Naive thymus-derived CD4-positive, alpha-beta T cell (primary cell): Measurements from ENCODE around the gene DVL1. TPM values are rescaled to one million over a fixed set of nuclear protein-coding genes. Genes with fewer than 3 reads are reported as not detected.

Experiments
- ATAC-seq: fragments of 150-1000 bp; cut with Tn5 transposase; 2 replicates; pipeline ENCODE4 v1.10.0; 2021; ENCODE audit warnings: mild to moderate bottlenecking, moderate library complexity
- CTCF ChIA-PET: fragments of 350-600 bp; sonication (Branson Sonifier 250); formaldehyde crosslinking; loops from one replicate; lab custom pipeline; 2021; ENCODE audit warnings: antibody characterized with exemption; lab: Charles Lee
- POLR2A ChIA-PET: fragments of 350-600 bp; sonication (Branson Sonifier 250); formaldehyde crosslinking; loops from one replicate; lab custom pipeline; 2021; ENCODE audit warnings: antibody characterized with exemption, inconsistent platforms; lab: Charles Lee
- DNase-seq, 9 donors: peaks; one replicate each; pipeline versions ENCODE4 v3.0.0 to v3.0.0-alpha.2; 2020 to 2022; ENCODE audit warnings: mixed read lengths in 1 of 9
- H3K27ac ChIP-seq: one replicate; pipeline ENCODE4 v1.7.0; 2013; ENCODE audit warnings: mild to moderate bottlenecking, low read depth, low read length, moderate library complexity
- H3K27me3 ChIP-seq, 2 donors: one replicate each; pipeline ENCODE4 v1.7.0; 2013; ENCODE audit warnings: low read length in 2 of 2, mild to moderate bottlenecking in 2 of 2, moderate library complexity in 2 of 2; ENCODE audit not compliant: control insufficient read depth in 2 of 2, insufficient read depth in 2 of 2
- H3K36me3 ChIP-seq, 3 experiments: 1 replicate in 2 of 3; 2 replicates in 1 of 3; pipeline ENCODE4 v1.7.0; 2013; ENCODE audit warnings: low read length in 3 of 3, mild to moderate bottlenecking in 3 of 3, moderate library complexity in 1 of 3; ENCODE audit not compliant: insufficient read depth in 3 of 3, control insufficient read depth in 2 of 3
- H3K4me1 ChIP-seq, 2 donors: one replicate each; pipeline ENCODE4 v1.7.0; 2013; ENCODE audit warnings: low read length in 2 of 2, mild to moderate bottlenecking in 2 of 2, moderate library complexity in 1 of 2; ENCODE audit not compliant: control insufficient read depth in 2 of 2, insufficient read depth in 2 of 2
- H3K4me3 ChIP-seq: 2 replicates; pipeline ENCODE4 v1.7.0; 2013; ENCODE audit warnings: mild to moderate bottlenecking, low read length
- H3K9me3 ChIP-seq, 3 experiments: 1 replicate in 2 of 3; 2 replicates in 1 of 3; pipeline ENCODE4 v1.7.0; 2013; ENCODE audit warnings: low read length in 3 of 3; ENCODE audit not compliant: control insufficient read depth in 2 of 3
- H3K27ac Mint-ChIP-seq, 9 donors: one replicate each; pipeline ENCODE4 v1.8.0; 2020 to 2022; ENCODE audit warnings: mixed read lengths in 9 of 9, mild to moderate bottlenecking in 8 of 9, moderate library complexity in 5 of 9, inconsistent platforms in 2 of 9
- H3K27me3 Mint-ChIP-seq, 5 donors: one replicate each; pipeline ENCODE4 v1.8.0; 2021 to 2022; ENCODE audit warnings: mixed read lengths in 5 of 5, mild to moderate bottlenecking in 1 of 5
- H3K36me3 Mint-ChIP-seq, 5 donors: one replicate each; pipeline ENCODE4 v1.8.0; 2020 to 2022; ENCODE audit warnings: mixed read lengths in 5 of 5, mild to moderate bottlenecking in 3 of 5, inconsistent platforms in 1 of 5
- H3K4me1 Mint-ChIP-seq, 7 donors: one replicate each; pipeline ENCODE4 v1.8.0; 2020 to 2022; ENCODE audit warnings: mixed read lengths in 7 of 7, mild to moderate bottlenecking in 3 of 7, inconsistent platforms in 1 of 7
- H3K4me3 Mint-ChIP-seq, 10 donors: one replicate each; pipeline ENCODE4 v1.8.0; 2020 to 2022; ENCODE audit warnings: mild to moderate bottlenecking in 10 of 10, mixed read lengths in 10 of 10, moderate library complexity in 6 of 10, inconsistent platforms in 2 of 10
- H3K9me3 Mint-ChIP-seq, 11 donors: one replicate each; pipeline ENCODE4 v1.8.0; 2020 to 2022; ENCODE audit warnings: mixed read lengths in 11 of 11, mild to moderate bottlenecking in 4 of 11, inconsistent platforms in 1 of 11, moderate library complexity in 1 of 11
- intact Hi-C, 2 donors: fragments of 100-400 bp; cut with micrococcal nuclease; formaldehyde crosslinking; loops; one replicate each; pipeline ENCODE4 v1.15.1; 2023
- microRNA-seq: library from miRNA; unstranded; fragments of <30 nt; microRNA quantifications from one replicate; pipeline ENCODE4 v1.2.0, GENCODE V29; 2022; ENCODE audit warnings: borderline microRNAs expressed
- polyA plus RNA-seq, 2 donors: library from polyadenylated mRNA; unstranded; fragments of 300-500 nt; fragmentation: Illumina TruSeq; gene quantifications; one replicate each; pipeline ENCODE4 v1.2.3, GENCODE V29; 2021
- total RNA-seq, 6 experiments: library from RNA in 5 of 6; stranded (reverse) in 5 of 6; gene quantifications; 1 replicate in 5 of 6; 2 replicates in 1 of 6; pipeline ENCODE4 v1.2.3 and lab custom pipeline; 2021 to 2026

The DVL1 gene
- total and polyA plus RNA-seq, 7 experiments from 2014 or later: 0.78 to 54.9 (median 44.8) TPM

- H3K4me3 Mint-ChIP-seq: no peak overlapping the region
- ChIA-PET POLR2A (no interaction called here), CTCF (no interaction called here)
- Histone ChIP-seq H3K27me3 (no peaks in the 10 kb centered on the region), H3K36me3 (no peaks in the 10 kb centered on the region), H3K4me3 (no peak overlapping the region), H3K4me1 (no peaks in the 10 kb centered on the region), H3K9me3 (no peaks in the 10 kb centered on the region), H3K27ac (no peak overlapping the region)
- no peaks in the 10 kb centered on the region for H3K9me3 Mint-ChIP-seq
- DNase-seq: no peak
- no peak for ATAC-seq
- peaks cover 0 to 2% (median 0%) of the 10 kb centered on the region in 7 donors for H3K4me1 Mint-ChIP-seq
- peaks cover 0 to 2% (median 0%) of the 10 kb centered on the region in 5 donors for H3K36me3 Mint-ChIP-seq
- H3K27ac Mint-ChIP-seq: no peak overlapping the region
- intact Hi-C loops: no loop called here
- no peaks in the 10 kb centered on the region for H3K27me3 Mint-ChIP-seq
Measured at GRCh38 chr1:1286313-1287261, 62.6 kb downstream of the DVL1 start.

- H3K4me1 ChIP-seq: no peaks in the 10 kb centered on the region
- Mint-ChIP-seq H3K36me3 (peaks cover 0 to 2% (median 0%) of the 10 kb centered on the region in 5 donors), H3K27ac (no peak overlapping the region), H3K27me3 (no peaks in the 10 kb centered on the region), H3K9me3 (no peaks in the 10 kb centered on the region), H3K4me1 (peaks cover 0 to 2% (median 0%) of the 10 kb centered on the region in 7 donors), H3K4me3 (no peak overlapping the region)
- POLR2A ChIA-PET: no interaction called here
- no peaks in the 10 kb centered on the region for H3K27me3 ChIP-seq
- intact Hi-C loops: no loop called here
- no peak overlapping the region for H3K4me3 ChIP-seq
- H3K9me3 ChIP-seq: no peaks in the 10 kb centered on the region
- CTCF ChIA-PET: no interaction called here
- ATAC-seq (no peak), DNase-seq (no peak)
- H3K36me3 ChIP-seq: no peaks in the 10 kb centered on the region
- H3K27ac ChIP-seq: no peak overlapping the region
Measured at GRCh38 chr1:1285611-1286311, 63.5 kb downstream of the DVL1 start.

Small RNAs within 50 kb of the gene (microRNA-seq; reads per million reads assigned to microRNA genes)
- gene MIR6726: not detected
- gene MIR6727: not detected
- not detected for gene MIR6808

Other genes with a start within 250 kb of the DVL1 start
- gene C1orf159, start 233.3 kb downstream of the DVL1 start, total RNA-seq: 10 to 100 TPM; 17.6 to 21.9 (median 19.6) TPM
- 10 to 100 TPM in 1 of 2 donors, 1 to 10 TPM in 1; 6.4 to 10.5 TPM for gene C1orf159, start 233.3 kb downstream of the DVL1 start, polyA plus RNA-seq
- gene TTLL10, start 175.5 kb downstream of the DVL1 start, total RNA-seq: under 1 TPM in 2 of 5 experiments, not detected in 3; 0.58 to 0.80 TPM
- gene TTLL10, start 175.5 kb downstream of the DVL1 start, polyA plus RNA-seq: not detected
- gene TNFRSF18, start 142.8 kb downstream of the DVL1 start, total RNA-seq: 10 to 100 TPM in 2 of 5 experiments, 1 to 10 TPM in 1, not detected in 2; 2.6 to 81.7 (median 12.6) TPM
- under 1 TPM in 1 of 2 donors, not detected in 1; 0.32 TPM for gene TNFRSF18, start 142.8 kb downstream of the DVL1 start, polyA plus RNA-seq
- gene TNFRSF4, start 135.3 kb downstream of the DVL1 start, total RNA-seq: 100 to 1,000 TPM in 1 of 5 experiments, 10 to 100 TPM in 1, 1 to 10 TPM in 2, under 1 TPM in 1; 0.49 to 192 (median 7.8) TPM
- gene TNFRSF4, start 135.3 kb downstream of the DVL1 start, polyA plus RNA-seq: 1 to 10 TPM; 1.4 to 1.5 TPM
- 100 to 1,000 TPM in 4 of 5 experiments, 10 to 100 TPM in 1; 75.8 to 124 (median 110) TPM for gene SDF4, start 117.4 kb downstream of the DVL1 start, total RNA-seq
- gene SDF4, start 117.4 kb downstream of the DVL1 start, polyA plus RNA-seq: 10 to 100 TPM; 74.8 to 90.7 TPM
- gene B3GALT6, start 117.2 kb downstream of the DVL1 start, total RNA-seq: 10 to 100 TPM; 10.9 to 29.0 (median 22.8) TPM
- gene B3GALT6, start 117.2 kb downstream of the DVL1 start, polyA plus RNA-seq: 10 to 100 TPM in 1 of 2 donors, 1 to 10 TPM in 1; 7.2 to 12.7 TPM
- 1 to 10 TPM; 2.5 to 5.8 (median 3.0) TPM for gene C1QTNF12, start 102.7 kb downstream of the DVL1 start, total RNA-seq
- under 1 TPM in 1 of 2 donors, not detected in 1; 0.56 TPM for gene C1QTNF12, start 102.7 kb downstream of the DVL1 start, polyA plus RNA-seq
- 10 to 100 TPM; 62.3 to 89.3 (median 75.1) TPM for gene UBE2J2, start 75.6 kb downstream of the DVL1 start, total RNA-seq
- 10 to 100 TPM; 86.1 to 92.2 TPM for gene UBE2J2, start 75.6 kb downstream of the DVL1 start, polyA plus RNA-seq
- 10 to 100 TPM in 3 of 5 experiments, 1 to 10 TPM in 2; 4.2 to 15.8 (median 10.1) TPM for gene SCNN1D, start 69.0 kb downstream of the DVL1 start, total RNA-seq
- not detected for gene SCNN1D, start 69.0 kb downstream of the DVL1 start, polyA plus RNA-seq
- 10 to 100 TPM; 51.5 to 70.8 (median 58.2) TPM for gene ACAP3, start 41.5 kb downstream of the DVL1 start, total RNA-seq
- 1 to 10 TPM; 3.2 to 5.9 TPM for gene ACAP3, start 41.5 kb downstream of the DVL1 start, polyA plus RNA-seq
- gene PUSL1, start 40.8 kb downstream of the DVL1 start, total RNA-seq: 10 to 100 TPM; 17.7 to 25.4 (median 19.4) TPM
- 10 to 100 TPM; 16.2 to 26.1 TPM for gene PUSL1, start 40.8 kb downstream of the DVL1 start, polyA plus RNA-seq
- 100 to 1,000 TPM; 126 to 187 (median 161) TPM for gene INTS11, start 24.8 kb downstream of the DVL1 start, total RNA-seq
- gene INTS11, start 24.8 kb downstream of the DVL1 start, polyA plus RNA-seq: 10 to 100 TPM; 62.8 to 74.0 TPM
- 10 to 100 TPM; 11.5 to 29.3 (median 19.1) TPM for gene CPTP, start 24.6 kb downstream of the DVL1 start, total RNA-seq
- 10 to 100 TPM; 17.7 to 26.5 TPM for gene CPTP, start 24.6 kb downstream of the DVL1 start, polyA plus RNA-seq
- 1 to 10 TPM; 1.1 to 2.6 (median 1.8) TPM for gene TAS1R3, start 18.1 kb downstream of the DVL1 start, total RNA-seq
- gene TAS1R3, start 18.1 kb downstream of the DVL1 start, polyA plus RNA-seq: under 1 TPM in 1 of 2 donors, not detected in 1; 0.32 TPM
- gene MXRA8, start 9.1 kb upstream of the DVL1 start, total RNA-seq: 1 to 10 TPM in 3 of 5 experiments, under 1 TPM in 2; 0.39 to 2.2 (median 1.0) TPM
- under 1 TPM; 0.41 to 0.66 TPM for gene MXRA8, start 9.1 kb upstream of the DVL1 start, polyA plus RNA-seq
- 100 to 1,000 TPM in 1 of 5 experiments, 10 to 100 TPM in 4; 53.8 to 107 (median 64.5) TPM for gene AURKAIP1, start 25.8 kb upstream of the DVL1 start, total RNA-seq
- gene AURKAIP1, start 25.8 kb upstream of the DVL1 start, polyA plus RNA-seq: 100 to 1,000 TPM; 135 to 160 TPM
- 100 to 1,000 TPM; 130 to 403 (median 278) TPM for gene CCNL2, start 49.9 kb upstream of the DVL1 start, total RNA-seq
- 10 to 100 TPM; 16.3 to 38.3 TPM for gene CCNL2, start 49.9 kb upstream of the DVL1 start, polyA plus RNA-seq
- 100 to 1,000 TPM in 4 of 5 experiments, 10 to 100 TPM in 1; 91.2 to 135 (median 122) TPM for gene MRPL20, start 57.9 kb upstream of the DVL1 start, total RNA-seq
- gene MRPL20, start 57.9 kb upstream of the DVL1 start, polyA plus RNA-seq: 100 to 1,000 TPM; 221 to 239 TPM
- not detected for gene ANKRD65, start 71.9 kb upstream of the DVL1 start, total RNA-seq
- not detected for gene ANKRD65, start 71.9 kb upstream of the DVL1 start, polyA plus RNA-seq
- 1 to 10 TPM in 1 of 5 experiments, under 1 TPM in 1, not detected in 3; 0.15 to 1.2 TPM for gene VWA1, start 86.3 kb upstream of the DVL1 start, total RNA-seq
- not detected for gene VWA1, start 86.3 kb upstream of the DVL1 start, polyA plus RNA-seq
- gene ATAD3C, start 100.3 kb upstream of the DVL1 start, total RNA-seq: 1 to 10 TPM in 4 of 5 experiments, under 1 TPM in 1; 0.61 to 2.0 (median 1.4) TPM
- under 1 TPM; 0.64 to 0.76 TPM for gene ATAD3C, start 100.3 kb upstream of the DVL1 start, polyA plus RNA-seq
- 10 to 100 TPM; 42.5 to 53.8 (median 51.7) TPM for gene ATAD3B, start 122.3 kb upstream of the DVL1 start, total RNA-seq
- 1 to 10 TPM; 4.5 to 6.1 TPM for gene ATAD3B, start 122.3 kb upstream of the DVL1 start, polyA plus RNA-seq
- 10 to 100 TPM; 21.0 to 41.3 (median 22.9) TPM for gene ATAD3A, start 162.7 kb upstream of the DVL1 start, total RNA-seq
- gene ATAD3A, start 162.7 kb upstream of the DVL1 start, polyA plus RNA-seq: 10 to 100 TPM in 1 of 2 donors, 1 to 10 TPM in 1; 5.4 to 11.6 TPM
- 1 to 10 TPM in 3 of 5 experiments, under 1 TPM in 1, not detected in 1; 0.66 to 2.8 (median 1.7) TPM for gene TMEM240, start 191.2 kb upstream of the DVL1 start, total RNA-seq
- under 1 TPM in 1 of 2 donors, not detected in 1; 0.84 TPM for gene TMEM240, start 191.2 kb upstream of the DVL1 start, polyA plus RNA-seq
- gene SSU72, start 225.4 kb upstream of the DVL1 start, total RNA-seq: 100 to 1,000 TPM; 121 to 148 (median 137) TPM
- gene SSU72, start 225.4 kb upstream of the DVL1 start, polyA plus RNA-seq: 100 to 1,000 TPM; 211 to 267 TPM